Measurements from ENCODE around the gene PPDPF.

GRCh38 chr20:63520504-63520933, at the start of gene PPDPF:
- no peak for TF ChIP-seq CTCF (optimal IDR thresholded peaks at IDR 0.05 in 1 of 3, IDR thresholded peaks at IDR 0.05 in 1 of 3, conservative IDR thresholded peaks at IDR 0.05 in 1 of 3; ENCODE audit: extremely low read depth in 1 of 3, insufficient read depth in 2 of 3, low read length in 3 of 3)
- no peak for TF ChIP-seq EZH2 (IDR thresholded peaks at IDR 0.05; ENCODE audit: low read length)
